GM12801 (cell line): ENCODE data around the gene LMOD1.

Source experiments
- TF ChIP-seq, protein P1 (sequence below): IDR thresholded peaks from one replicate; pipeline ENCODE4 v1.5.1; 2011; ENCODE audit warnings: control low read depth; ENCODE audit not compliant: insufficient read length; ENCODE audit errors: extremely low read depth

Gene LMOD1

DNA sequence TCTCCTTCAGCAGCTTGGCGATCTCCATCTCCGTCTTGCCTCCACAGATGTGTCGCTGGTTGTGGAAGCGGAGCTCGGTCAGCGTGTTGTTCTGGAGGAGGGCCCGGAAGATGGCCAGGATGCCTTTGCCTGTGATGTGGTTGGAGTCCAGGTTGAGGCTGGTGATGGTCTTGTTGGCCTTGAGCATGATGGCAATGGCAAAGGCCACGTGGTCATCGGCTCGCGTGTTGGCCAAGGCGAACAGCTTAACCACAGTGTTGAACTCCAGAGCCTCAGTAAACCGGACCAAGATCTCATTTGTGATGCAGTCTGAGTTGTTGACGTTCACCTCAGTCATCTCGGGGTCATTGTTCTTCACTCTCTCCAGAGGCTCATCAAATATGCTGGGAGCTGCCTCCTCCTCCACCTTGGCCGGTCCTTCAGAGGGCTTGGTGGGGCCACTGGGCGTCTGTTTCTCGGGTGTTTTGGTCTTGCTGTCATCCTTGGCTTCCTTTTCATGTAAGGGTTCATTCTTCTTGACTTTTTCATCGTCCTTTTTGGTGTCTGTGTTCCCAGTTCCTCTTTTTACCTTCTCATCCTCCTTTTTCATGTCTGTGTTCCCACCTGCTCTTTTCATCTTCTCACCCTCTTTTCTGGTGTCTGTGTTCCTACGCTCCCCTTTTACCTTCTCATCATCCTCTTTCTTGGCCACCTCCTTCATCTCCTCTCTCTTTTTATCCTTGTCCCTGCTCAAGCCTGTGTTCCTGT lies 46.5 kb downstream of the LMOD1 start:
- TF ChIP-seq, protein P1, sequence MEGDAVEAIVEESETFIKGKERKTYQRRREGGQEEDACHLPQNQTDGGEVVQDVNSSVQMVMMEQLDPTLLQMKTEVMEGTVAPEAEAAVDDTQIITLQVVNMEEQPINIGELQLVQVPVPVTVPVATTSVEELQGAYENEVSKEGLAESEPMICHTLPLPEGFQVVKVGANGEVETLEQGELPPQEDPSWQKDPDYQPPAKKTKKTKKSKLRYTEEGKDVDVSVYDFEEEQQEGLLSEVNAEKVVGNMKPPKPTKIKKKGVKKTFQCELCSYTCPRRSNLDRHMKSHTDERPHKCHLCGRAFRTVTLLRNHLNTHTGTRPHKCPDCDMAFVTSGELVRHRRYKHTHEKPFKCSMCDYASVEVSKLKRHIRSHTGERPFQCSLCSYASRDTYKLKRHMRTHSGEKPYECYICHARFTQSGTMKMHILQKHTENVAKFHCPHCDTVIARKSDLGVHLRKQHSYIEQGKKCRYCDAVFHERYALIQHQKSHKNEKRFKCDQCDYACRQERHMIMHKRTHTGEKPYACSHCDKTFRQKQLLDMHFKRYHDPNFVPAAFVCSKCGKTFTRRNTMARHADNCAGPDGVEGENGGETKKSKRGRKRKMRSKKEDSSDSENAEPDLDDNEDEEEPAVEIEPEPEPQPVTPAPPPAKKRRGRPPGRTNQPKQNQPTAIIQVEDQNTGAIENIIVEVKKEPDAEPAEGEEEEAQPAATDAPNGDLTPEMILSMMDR, result no peak

DNA sequence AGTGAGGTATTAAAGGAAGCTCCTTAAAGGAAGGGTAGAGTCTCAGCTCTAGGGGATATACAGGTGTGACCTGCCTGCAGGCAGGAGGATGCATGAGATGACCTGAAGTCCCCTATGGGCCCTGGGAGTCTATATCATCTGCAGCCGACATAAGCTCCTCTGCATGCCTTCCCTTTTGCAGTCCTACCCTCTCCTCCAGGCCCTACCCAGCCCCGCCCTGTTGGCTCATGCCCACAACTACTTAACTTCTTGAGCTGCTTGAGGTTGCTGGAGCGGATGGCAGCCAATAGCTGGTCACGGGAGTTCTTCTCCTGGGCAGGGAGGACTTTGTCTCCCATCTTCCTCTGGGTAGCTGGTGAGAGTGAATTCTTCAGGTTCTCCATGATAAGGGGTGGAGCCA lies 47.4 kb downstream of the LMOD1 start:
- TF ChIP-seq, protein P1, result no peak

DNA sequence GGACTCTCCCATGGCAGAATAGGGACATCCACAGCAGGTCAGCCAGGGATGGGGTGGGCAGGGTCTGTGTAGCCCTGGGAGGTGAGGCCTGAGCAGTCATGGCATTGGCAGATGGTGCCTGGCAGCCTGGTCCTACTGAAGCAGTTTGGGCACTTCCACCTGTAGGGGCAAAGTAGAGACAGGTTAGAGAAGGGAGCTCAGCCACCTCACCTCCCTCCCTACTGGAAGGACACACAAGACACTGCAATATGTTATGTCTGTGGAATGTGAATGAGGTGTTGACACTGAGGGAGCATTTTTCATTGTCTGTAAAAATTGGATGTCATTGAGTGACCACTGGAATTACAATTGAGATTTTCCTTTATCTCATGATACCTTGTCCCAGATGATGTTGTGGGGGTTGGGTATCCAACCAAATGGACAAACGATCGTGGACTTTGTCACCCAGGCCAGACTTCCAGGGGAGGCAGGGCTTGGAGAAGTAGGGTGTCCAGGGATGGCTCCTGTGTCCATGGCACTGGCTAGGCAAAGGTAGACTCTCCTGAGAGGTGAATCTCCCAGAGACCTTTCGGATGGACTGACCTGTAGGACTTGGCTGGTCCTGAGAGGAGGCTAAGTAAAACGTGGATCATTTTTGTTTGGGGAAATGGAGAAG lies 48.0 kb downstream of the LMOD1 start:
- TF ChIP-seq, protein P1, result no peak

DNA sequence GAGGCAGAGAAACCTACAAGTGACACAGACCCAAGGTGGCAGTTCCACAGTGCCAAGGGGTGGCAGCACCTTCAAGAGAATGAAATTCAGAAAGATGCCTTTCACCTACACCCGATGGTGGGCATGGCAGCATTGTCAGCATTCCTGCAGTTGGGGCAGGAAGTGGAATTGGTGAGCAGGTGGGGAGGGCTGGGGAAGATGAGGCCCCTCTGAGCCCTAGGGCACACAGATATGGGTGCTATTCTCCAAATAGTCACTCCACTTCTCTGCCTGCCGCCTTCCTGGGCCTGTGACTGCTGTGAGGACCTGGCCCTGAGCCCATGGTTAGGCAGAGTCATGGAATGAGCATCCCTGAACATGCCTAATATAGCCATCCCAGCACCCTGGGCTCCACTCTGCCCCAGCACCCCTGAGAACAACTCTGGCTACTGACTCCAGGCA lies 49.4 kb downstream of the LMOD1 start:
- TF ChIP-seq, protein P1, result no peak

DNA sequence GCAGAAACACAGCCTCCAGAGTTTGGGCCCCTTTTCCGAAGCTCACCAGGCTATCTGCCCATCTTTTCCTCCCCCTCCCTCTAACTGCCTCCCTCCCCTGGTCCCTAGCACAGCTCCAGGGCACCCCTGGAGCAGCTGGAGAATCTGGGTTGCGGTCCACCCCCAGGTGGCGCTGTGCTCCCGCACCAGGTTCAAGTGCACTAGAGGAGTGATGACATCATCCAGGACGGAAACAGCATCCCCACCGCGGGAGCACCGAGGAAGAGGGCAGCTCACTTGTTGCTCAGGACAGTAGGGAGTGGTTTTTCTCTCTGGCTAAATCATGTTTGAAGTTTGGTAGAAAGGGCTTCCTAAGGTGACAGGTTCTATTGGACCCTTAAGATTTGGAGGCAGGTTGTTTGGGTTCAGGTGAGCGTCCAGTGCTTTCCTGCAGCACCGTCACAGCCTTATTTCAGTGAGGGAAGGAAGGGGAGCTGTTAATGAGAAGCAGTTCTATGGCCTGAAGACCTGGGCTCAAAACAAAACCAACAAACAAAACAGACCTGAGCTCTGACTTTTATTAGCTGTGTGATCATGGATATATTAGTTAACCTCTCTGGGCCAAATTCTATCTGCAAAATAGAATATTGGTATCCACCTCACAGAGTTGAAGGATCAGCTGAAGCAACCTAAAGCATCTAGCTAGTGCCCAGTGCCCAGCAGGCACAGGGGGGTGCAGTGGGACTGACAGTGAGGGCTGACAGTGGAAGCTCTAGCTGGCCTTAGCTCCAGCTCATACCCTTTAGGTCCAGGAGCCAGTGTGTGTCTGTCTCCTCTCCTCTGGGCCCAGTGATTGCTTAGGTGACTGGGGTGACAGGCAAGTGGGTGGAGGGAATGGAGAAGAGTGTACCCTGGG lies 50.2 kb downstream of the LMOD1 start:
- TF ChIP-seq, protein P1, result peak; percentile 7

DNA sequence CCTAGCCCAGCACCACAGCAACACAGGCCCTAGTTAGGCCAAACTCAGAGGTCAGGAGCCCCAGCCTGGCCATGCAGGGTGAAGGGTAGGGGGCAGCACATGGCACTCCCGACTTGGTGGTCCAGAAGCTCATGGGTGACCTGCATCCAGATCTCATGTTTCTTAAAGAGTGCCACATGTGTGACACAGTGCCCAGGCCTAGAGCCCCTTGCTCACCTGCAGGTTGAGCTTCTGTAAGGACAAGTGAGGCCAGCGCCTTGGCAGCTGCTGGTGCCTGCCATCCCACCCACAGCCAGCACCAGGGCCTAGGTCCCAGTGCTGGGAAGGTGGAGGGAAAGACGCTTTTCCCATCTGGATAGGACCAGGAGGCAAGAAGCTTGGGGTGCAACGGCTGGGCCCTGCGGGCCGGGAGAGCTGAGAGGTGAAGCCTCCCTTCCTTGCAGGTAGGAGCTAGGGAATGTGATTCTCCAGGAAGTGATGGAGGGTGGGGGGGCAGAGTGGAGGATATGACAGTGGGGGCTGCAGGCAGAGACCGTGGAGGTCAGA lies 51.2 kb downstream of the LMOD1 start:
- TF ChIP-seq, protein P1, result no peak
